HepG2 (cell line): ENCODE data around the gene PSMB11. TPM values are rescaled to one million over a fixed set of nuclear protein-coding genes. Genes with fewer than 3 reads are reported as not detected.

ENCODE experiments used
- ARHGAP35 ChIP-seq: sonication (generic); formaldehyde crosslinking; IDR thresholded peaks from 2 replicates; pipeline ENCODE4 v1.9.0; 2022; ENCODE audit warnings: mild to moderate bottlenecking, inconsistent platforms, moderate library complexity, missing genetic modification reagents, borderline replicate concordance
- ATF7-NPFF ChIP-seq: sonication (generic); formaldehyde crosslinking; IDR thresholded peaks from 2 replicates; pipeline ENCODE4 v1.8.1; 2023; ENCODE audit warnings: mild to moderate bottlenecking, low read depth, missing genetic modification reagents, moderate library complexity
- ELF3 ChIP-seq: IDR thresholded peaks from 2 replicates; pipeline ENCODE4 v1.6.1; 2016; ENCODE audit warnings: missing genetic modification reagents, missing compliant biosample characterization
- ETV5 ChIP-seq: IDR thresholded peaks from 2 replicates; pipeline ENCODE4 v1.6.1; 2018; ENCODE audit warnings: missing biosample characterization, missing genetic modification reagents, inconsistent platforms, borderline replicate concordance
- HNRNPL ChIP-seq: fragments of 200-400 bp; formaldehyde crosslinking; IDR thresholded peaks from 2 replicates; pipeline ENCODE4 v1.6.1; 2017; ENCODE audit warnings: mild to moderate bottlenecking, low read depth, low read length
- KDM2A ChIP-seq: sonication (generic); formaldehyde crosslinking; IDR thresholded peaks from 2 replicates; pipeline ENCODE4 v1.4.0; 2020; ENCODE audit warnings: low read depth, missing genetic modification reagents, borderline replicate concordance
- MAF1 ChIP-seq: sonication (generic); formaldehyde crosslinking; IDR thresholded peaks from 2 replicates; pipeline ENCODE4 v1.5.0; 2020; ENCODE audit warnings: missing genetic modification reagents, borderline replicate concordance
- NFKBIZ ChIP-seq: IDR thresholded peaks from 2 replicates; pipeline ENCODE4 v1.6.1; 2018; ENCODE audit warnings: missing genetic modification reagents, missing compliant biosample characterization
- RFXANK ChIP-seq: IDR thresholded peaks from 2 replicates; pipeline ENCODE4 v1.6.1; 2016
- SAP130 ChIP-seq: IDR thresholded peaks from 2 replicates; pipeline ENCODE4 v1.6.1; 2016; ENCODE audit warnings: low read depth
- SKI ChIP-seq: fragments of 450-650 bp; IDR thresholded peaks from one replicate; pipeline ENCODE4 v1.6.1; 2018; ENCODE audit warnings: mild to moderate bottlenecking; ENCODE audit not compliant: partially characterized antibody
- SOX5 ChIP-seq: IDR thresholded peaks from 2 replicates; pipeline ENCODE4 v1.6.1; 2016; ENCODE audit warnings: borderline replicate concordance
- SP1 ChIP-seq, 2 experiments: fragments of 450-650 bp in 1 of 2; sonication (generic) in 1 of 2; formaldehyde crosslinking in 1 of 2; IDR thresholded peaks; 2 replicates each; pipeline versions ENCODE4 v1.4.0 to v1.6.1; 2016 to 2020; ENCODE audit warnings: missing genetic modification reagents in 1 of 2
- SP2 ChIP-seq: sonication (generic); formaldehyde crosslinking; IDR thresholded peaks from 2 replicates; pipeline ENCODE4 v1.5.1; 2020; ENCODE audit warnings: mild to moderate bottlenecking, missing genetic modification reagents
- ZNF441 ChIP-seq: sonication (generic); formaldehyde crosslinking; IDR thresholded peaks from 2 replicates; pipeline ENCODE4 v1.7.0; 2021; ENCODE audit warnings: missing genetic modification reagents, borderline replicate concordance
- ZNF761 ChIP-seq: sonication (generic); formaldehyde crosslinking; conservative IDR thresholded peaks from 2 replicates; pipeline ENCODE4 v1.4.0; 2020; ENCODE audit warnings: mild to moderate bottlenecking, missing genetic modification reagents
- ZNF777 ChIP-seq: sonication (generic); formaldehyde crosslinking; IDR thresholded peaks from 2 replicates; pipeline ENCODE4 v1.4.0; 2020; ENCODE audit warnings: missing genetic modification reagents
- polyA plus RNA-seq, 8 experiments: library from polyadenylated mRNA; depleted of rRNA in 3 of 8; stranded (reverse) in 7 of 8; unstranded in 1 of 8; fragments of >200 nt; fragmentation: Illumina TruSeq in 4 of 8; extraction: Trizol in 4 of 8; gene quantifications; 2 replicates each; pipeline versions ENCODE4 v1.2.1 to v1.2.3, GENCODE V29; 2011 to 2016; ENCODE audit warnings: low read depth in 4 of 8, missing spikeins in 1 of 8, mixed read lengths in 1 of 8; ENCODE audit not compliant: insufficient read depth in 1 of 8
- total RNA-seq, 5 experiments: library from RNA; depleted of rRNA; stranded (reverse); fragments of >200 nt; fragmentation: Illumina TruSeq; extraction: Trizol; gene quantifications; 2 replicates each; pipeline ENCODE4 v1.2.3, GENCODE V29; 2016; ENCODE audit warnings: low read depth in 1 of 5
- TF ChIP-seq, protein P1 (sequence below): sonication (generic); formaldehyde crosslinking; IDR thresholded peaks from 2 replicates; pipeline ENCODE4 v1.4.0; 2020; ENCODE audit warnings: low read depth, missing genetic modification reagents
- TF ChIP-seq, protein P2 (sequence below): sonication (generic); formaldehyde crosslinking; IDR thresholded peaks from 2 replicates; pipeline ENCODE4 v1.8.1; 2023; ENCODE audit warnings: missing genetic modification reagents, mild to moderate bottlenecking, borderline replicate concordance
- TF ChIP-seq, protein P3 (sequence below): sonication (generic); formaldehyde crosslinking; IDR thresholded peaks from 2 replicates; pipeline ENCODE4 v1.9.0; 2022; ENCODE audit warnings: low read depth, missing genetic modification reagents

Gene PSMB11
- total and polyA plus RNA-seq, 2 of the 13 experiments (the other 11 are each of a cell fraction or from before 2014, with no cell fraction given): not detected

DNA sequence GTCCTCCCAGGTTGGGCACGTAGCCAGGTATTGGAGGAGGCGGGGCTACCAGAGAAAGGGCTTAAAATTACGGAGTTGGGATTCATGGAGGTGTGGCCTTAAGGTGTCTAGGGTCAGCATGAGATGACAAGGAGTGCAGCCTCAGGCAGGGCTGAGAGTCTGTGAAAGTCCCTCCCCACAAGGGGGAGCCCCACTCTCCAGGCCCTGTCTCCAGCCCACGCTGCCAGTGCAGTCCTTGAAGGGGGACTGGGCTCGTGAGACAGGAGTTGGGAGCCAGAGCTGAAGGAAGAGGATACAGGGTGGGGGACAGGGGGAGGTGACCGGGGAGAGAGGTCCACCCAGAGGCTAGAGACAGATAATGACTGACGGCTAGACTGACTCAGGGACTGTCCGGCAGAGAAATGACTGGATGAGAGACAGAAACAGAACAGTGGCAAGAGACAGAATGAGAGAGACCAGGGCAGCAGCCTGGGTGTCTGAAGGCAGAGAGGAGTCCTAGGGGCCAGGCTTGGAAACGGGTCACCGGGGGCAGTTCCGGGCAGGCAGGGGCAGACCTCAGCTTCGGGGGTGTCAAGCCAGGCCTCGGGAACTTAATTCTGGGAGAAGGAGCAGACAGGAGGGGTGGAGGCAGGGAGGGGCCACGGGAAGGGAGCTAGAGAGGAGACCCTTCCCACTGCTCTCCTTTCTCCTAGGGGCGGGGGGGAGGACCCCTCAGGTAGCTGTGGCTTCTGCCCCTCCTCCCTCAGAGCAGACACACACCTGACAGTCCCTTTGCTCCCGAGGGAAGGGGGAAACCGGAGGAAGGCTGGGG, 14.3 kb downstream of the PSMB11 start (continued):
- TF ChIP-seq, protein P1, sequence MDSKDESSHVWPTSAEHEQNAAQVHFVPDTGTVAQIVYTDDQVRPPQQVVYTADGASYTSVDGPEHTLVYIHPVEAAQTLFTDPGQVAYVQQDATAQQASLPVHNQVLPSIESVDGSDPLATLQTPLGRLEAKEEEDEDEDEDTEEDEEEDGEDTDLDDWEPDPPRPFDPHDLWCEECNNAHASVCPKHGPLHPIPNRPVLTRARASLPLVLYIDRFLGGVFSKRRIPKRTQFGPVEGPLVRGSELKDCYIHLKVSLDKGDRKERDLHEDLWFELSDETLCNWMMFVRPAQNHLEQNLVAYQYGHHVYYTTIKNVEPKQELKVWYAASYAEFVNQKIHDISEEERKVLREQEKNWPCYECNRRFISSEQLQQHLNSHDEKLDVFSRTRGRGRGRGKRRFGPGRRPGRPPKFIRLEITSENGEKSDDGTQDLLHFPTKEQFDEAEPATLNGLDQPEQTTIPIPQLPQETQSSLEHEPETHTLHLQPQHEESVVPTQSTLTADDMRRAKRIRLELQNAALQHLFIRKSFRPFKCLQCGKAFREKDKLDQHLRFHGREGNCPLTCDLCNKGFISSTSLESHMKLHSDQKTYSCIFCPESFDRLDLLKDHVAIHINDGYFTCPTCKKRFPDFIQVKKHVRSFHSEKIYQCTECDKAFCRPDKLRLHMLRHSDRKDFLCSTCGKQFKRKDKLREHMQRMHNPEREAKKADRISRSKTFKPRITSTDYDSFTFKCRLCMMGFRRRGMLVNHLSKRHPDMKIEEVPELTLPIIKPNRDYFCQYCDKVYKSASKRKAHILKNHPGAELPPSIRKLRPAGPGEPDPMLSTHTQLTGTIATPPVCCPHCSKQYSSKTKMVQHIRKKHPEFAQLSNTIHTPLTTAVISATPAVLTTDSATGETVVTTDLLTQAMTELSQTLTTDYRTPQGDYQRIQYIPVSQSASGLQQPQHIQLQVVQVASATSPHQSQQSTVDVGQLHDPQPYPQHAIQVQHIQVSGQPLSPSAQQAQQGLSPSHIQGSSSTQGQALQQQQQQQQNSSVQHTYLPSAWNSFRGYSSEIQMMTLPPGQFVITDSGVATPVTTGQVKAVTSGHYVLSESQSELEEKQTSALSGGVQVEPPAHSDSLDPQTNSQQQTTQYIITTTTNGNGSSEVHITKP (CRISPR knock-in tag): 0 out of 2 replicates have a peak, but pooled peaks have one; percentile 55
- TF ChIP-seq NFKBIZ: peak; percentile 30; the same call in 1 of the 2 replicates
- TF ChIP-seq KDM2A (CRISPR knock-in tag): peak; percentile 90
- TF ChIP-seq ZNF761: peak; percentile 74
- peak; percentile 77 for TF ChIP-seq SKI
- peak; percentile 59; the same call in 1 of the 2 replicates for TF ChIP-seq ATF7-NPFF (CRISPR knock-in tag)
- peak; percentile 28; the same call in 1 of the 2 replicates for TF ChIP-seq ARHGAP35
- TF ChIP-seq HNRNPL: no peak
- TF ChIP-seq ZNF777 (CRISPR knock-in tag): peak; percentile 55; the same call in 1 of the 2 replicates
- TF ChIP-seq MAF1: no peak
- peak; percentile 42; the same call in 1 of the 2 replicates for TF ChIP-seq ELF3 (CRISPR knock-in tag)
- TF ChIP-seq SAP130: peak; percentile 68
- peak; percentile 61; the same call in 1 of the 2 replicates for TF ChIP-seq RFXANK (CRISPR knock-in tag)
- TF ChIP-seq ETV5 (CRISPR knock-in tag): no peak; the same call in 1 of the 2 replicates
- no peak; the same call in 1 of the 2 replicates for TF ChIP-seq SP2 (CRISPR knock-in tag)
- TF ChIP-seq, protein P2, sequence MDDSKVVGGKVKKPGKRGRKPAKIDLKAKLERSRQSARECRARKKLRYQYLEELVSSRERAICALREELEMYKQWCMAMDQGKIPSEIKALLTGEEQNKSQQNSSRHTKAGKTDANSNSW (CRISPR knock-in tag): 0 out of 2 replicates have a peak, but pooled peaks have one; percentile 23
- no peak for TF ChIP-seq SP1 (IDR thresholded peaks at IDR 0.05)
- TF ChIP-seq SP1 (CRISPR knock-in tag; IDR thresholded peaks at IDR 0.05): peak; percentile 66; the same call in 1 of the 2 replicates
- peak; percentile 37; the same call in 1 of the 2 replicates for TF ChIP-seq ZNF441 (CRISPR knock-in tag)
- TF ChIP-seq SOX5 (CRISPR knock-in tag): peak; percentile 46; the same call in 1 of the 2 replicates
- TF ChIP-seq, protein P3, sequence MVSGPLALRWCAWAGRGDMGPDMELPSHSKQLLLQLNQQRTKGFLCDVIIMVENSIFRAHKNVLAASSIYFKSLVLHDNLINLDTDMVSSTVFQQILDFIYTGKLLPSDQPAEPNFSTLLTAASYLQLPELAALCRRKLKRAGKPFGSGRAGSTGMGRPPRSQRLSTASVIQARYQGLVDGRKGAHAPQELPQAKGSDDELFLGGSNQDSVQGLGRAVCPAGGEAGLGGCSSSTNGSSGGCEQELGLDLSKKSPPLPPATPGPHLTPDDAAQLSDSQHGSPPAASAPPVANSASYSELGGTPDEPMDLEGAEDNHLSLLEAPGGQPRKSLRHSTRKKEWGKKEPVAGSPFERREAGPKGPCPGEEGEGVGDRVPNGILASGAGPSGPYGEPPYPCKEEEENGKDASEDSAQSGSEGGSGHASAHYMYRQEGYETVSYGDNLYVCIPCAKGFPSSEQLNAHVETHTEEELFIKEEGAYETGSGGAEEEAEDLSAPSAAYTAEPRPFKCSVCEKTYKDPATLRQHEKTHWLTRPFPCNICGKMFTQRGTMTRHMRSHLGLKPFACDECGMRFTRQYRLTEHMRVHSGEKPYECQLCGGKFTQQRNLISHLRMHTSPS (CRISPR knock-in tag): peak; percentile 64
